Kidney (tissue), 14 donors: ENCODE measurements around the gene EEPD1. TPM values are rescaled to one million over a fixed set of nuclear protein-coding genes. Genes with fewer than 3 reads are reported as not detected.
"Not testable (repeated sequence)": the region's sequence is repeated elsewhere in the genome, so short reads cannot be mapped to it uniquely, and the experiment has no call there.

Source experiments
- DNase-seq, 5 donors: peaks; one replicate each; pipeline ENCODE4 v3.0.0-alpha.2; 2013 to 2020
- FAIRE-seq: peaks from 2 replicates; lab custom pipeline; 2012; peaks lifted over from hg19 to GRCh38; lab: Jason Lieb, UNC
- H3K27ac ChIP-seq, 2 donors: one replicate each; pipeline ENCODE4 v1.7.0; 2013; ENCODE audit warnings: low read depth in 2 of 2, low read length in 2 of 2, inconsistent platforms in 1 of 2
- H3K27me3 ChIP-seq: one replicate; pipeline ENCODE4 v1.7.1; 2013; ENCODE audit warnings: low read length, inconsistent platforms; ENCODE audit not compliant: control insufficient read depth, insufficient read depth
- H3K36me3 ChIP-seq, 3 donors: one replicate each; pipeline versions ENCODE4 v1.7.0 to v1.7.1; 2013; ENCODE audit warnings: low read length in 3 of 3, control low read depth in 1 of 3, inconsistent platforms in 1 of 3; ENCODE audit not compliant: insufficient read depth in 3 of 3, control insufficient read depth in 2 of 3
- H3K4me1 ChIP-seq, 3 donors: one replicate each; pipeline versions ENCODE4 v1.7.0 to v1.7.1; 2013; ENCODE audit warnings: low read length in 3 of 3, inconsistent platforms in 1 of 3, low read depth in 1 of 3; ENCODE audit not compliant: control insufficient read depth in 2 of 3, insufficient read depth in 2 of 3
- H3K4me3 ChIP-seq, 3 donors: one replicate each; pipeline versions ENCODE4 v1.7.0 to v1.8.1; 2013; ENCODE audit warnings: low read length in 3 of 3, control low read depth in 1 of 3, inconsistent platforms in 1 of 3
- H3K9ac ChIP-seq, 3 donors: one replicate each; pipeline versions ENCODE4 v1.7.0 to v1.7.1; 2013; ENCODE audit warnings: low read length in 3 of 3, control low read depth in 1 of 3, inconsistent platforms in 1 of 3
- H3K9me3 ChIP-seq, 3 donors: one replicate each; pipeline versions ENCODE4 v1.7.0 to v1.7.1; 2013; ENCODE audit warnings: low read length in 3 of 3, control low read depth in 1 of 3, inconsistent platforms in 1 of 3; ENCODE audit not compliant: control insufficient read depth in 2 of 3, insufficient read depth in 1 of 3
- intact Hi-C: fragments of 100-400 bp; cut with DNase I; formaldehyde crosslinking; loops from one replicate; pipeline ENCODE4 v1.11.1; 2022
- polyA plus RNA-seq: library from polyadenylated mRNA; stranded (reverse); fragments of 350-450 nt; fragmentation: Illumina TruSeq; extraction: RNeasy Lipid Tissue Mini Kit (QIAGEN cat#74804); gene quantifications from one replicate; pipeline ENCODE4 v1.2.3, GENCODE V29; 2014; ENCODE audit warnings: low read depth, low replicate concordance; ENCODE audit not compliant: insufficient read depth
- total RNA-seq: library from RNA; stranded (reverse); fragmentation: NEBNext Ultra II Directional; extraction: Animal tissue kit (Norgen Biotek cat#: 25700); gene quantifications from one replicate; pipeline ENCODE4 v1.2.1, GENCODE V29; 2021
- TF ChIP-seq, protein P1 (sequence below): IDR thresholded peaks from 3 replicates; pipeline ENCODE4 v1.5.1; 2012; ENCODE audit warnings: mild to moderate bottlenecking, moderate library complexity, borderline replicate concordance; ENCODE audit not compliant: insufficient read depth; ENCODE audit errors: extremely low read depth
- donor health status: control.
- donor health status: control.
- donor health status: control.
- donor health status: control.
- donor health status: control.
- donor health status: DM: yes; HTN: yes; CAD: no.
- donor health status: Normal renal cell carcinoma (clear cell type).

EEPD1 gene
- total and polyA plus RNA-seq, 2 donors from 2014 or later, result 6.3 to 6.4 TPM

DNA sequence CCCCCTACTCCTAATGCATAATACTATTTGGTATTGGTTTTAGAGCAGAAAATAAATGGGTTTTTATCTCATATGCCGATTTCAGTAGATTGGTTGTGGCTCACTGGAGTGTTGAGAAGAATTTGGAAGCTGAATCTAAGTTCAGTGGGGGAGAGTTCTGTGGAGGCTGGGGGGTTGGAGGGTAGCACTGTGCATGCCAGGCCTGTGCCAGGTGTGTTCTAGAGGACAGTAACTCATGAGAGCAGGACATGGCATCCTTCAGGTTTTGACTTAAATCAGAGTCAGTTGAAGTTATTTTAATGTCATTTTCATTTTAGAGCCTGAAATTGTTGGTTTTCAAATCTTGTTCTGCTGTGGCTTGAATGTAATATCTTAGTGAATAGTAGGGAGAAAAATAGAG, 79.5 kb downstream of the EEPD1 start:
- FAIRE-seq (no peak), DNase-seq (no peak)
- Histone ChIP-seq H3K9me3 (no peaks in the 10 kb centered on the region), H3K9ac (no peak overlapping the region), H3K27ac (no peak overlapping the region), H3K4me3 (no peak overlapping the region), H3K27me3 (no peaks in the 10 kb centered on the region), H3K4me1 (no peaks in the 10 kb centered on the region), H3K36me3 (no peaks in the 10 kb centered on the region)
- intact Hi-C loops, result no loop called here
- TF ChIP-seq, protein P1, sequence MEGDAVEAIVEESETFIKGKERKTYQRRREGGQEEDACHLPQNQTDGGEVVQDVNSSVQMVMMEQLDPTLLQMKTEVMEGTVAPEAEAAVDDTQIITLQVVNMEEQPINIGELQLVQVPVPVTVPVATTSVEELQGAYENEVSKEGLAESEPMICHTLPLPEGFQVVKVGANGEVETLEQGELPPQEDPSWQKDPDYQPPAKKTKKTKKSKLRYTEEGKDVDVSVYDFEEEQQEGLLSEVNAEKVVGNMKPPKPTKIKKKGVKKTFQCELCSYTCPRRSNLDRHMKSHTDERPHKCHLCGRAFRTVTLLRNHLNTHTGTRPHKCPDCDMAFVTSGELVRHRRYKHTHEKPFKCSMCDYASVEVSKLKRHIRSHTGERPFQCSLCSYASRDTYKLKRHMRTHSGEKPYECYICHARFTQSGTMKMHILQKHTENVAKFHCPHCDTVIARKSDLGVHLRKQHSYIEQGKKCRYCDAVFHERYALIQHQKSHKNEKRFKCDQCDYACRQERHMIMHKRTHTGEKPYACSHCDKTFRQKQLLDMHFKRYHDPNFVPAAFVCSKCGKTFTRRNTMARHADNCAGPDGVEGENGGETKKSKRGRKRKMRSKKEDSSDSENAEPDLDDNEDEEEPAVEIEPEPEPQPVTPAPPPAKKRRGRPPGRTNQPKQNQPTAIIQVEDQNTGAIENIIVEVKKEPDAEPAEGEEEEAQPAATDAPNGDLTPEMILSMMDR, result no peak

DNA sequence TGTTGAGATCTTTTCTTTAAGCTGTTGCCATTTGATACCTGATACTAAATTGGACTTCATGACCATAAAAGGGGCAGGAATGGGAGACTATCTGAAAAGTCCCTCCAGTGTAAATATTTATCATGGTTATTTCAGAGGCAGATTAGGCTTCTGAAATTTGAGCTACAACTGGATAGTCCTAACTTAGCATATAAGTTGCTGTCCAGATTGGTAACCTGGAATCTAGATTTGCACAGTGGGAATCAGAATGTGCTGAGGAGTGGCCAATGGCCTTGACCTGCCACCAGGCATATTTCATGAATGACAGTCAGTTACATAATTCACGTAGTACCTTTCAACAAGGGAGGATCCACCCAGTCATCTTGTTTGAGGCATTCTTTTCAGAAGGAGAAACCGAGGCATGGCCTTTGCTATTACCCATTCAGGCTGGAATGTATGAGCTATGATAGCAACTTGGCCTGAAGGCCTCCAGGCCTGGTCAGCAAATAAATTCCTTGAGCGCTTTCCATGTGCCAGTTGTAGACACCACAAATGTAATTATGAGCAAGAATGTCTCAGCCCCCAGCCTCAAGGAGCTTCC, 80.0 kb downstream of the EEPD1 start:
- no peak overlapping the region for H3K27ac ChIP-seq
- no peaks in the 10 kb centered on the region for H3K9me3 ChIP-seq
- H3K27me3 ChIP-seq, result no peaks in the 10 kb centered on the region
- no peak for DNase-seq
- H3K36me3 ChIP-seq, result no peaks in the 10 kb centered on the region
- no peak for FAIRE-seq
- no peak overlapping the region for H3K9ac ChIP-seq
- H3K4me3 ChIP-seq, result no peak overlapping the region
- TF ChIP-seq, protein P1, result no peak
- no peaks in the 10 kb centered on the region for H3K4me1 ChIP-seq
- intact Hi-C loops, result no loop called here

DNA sequence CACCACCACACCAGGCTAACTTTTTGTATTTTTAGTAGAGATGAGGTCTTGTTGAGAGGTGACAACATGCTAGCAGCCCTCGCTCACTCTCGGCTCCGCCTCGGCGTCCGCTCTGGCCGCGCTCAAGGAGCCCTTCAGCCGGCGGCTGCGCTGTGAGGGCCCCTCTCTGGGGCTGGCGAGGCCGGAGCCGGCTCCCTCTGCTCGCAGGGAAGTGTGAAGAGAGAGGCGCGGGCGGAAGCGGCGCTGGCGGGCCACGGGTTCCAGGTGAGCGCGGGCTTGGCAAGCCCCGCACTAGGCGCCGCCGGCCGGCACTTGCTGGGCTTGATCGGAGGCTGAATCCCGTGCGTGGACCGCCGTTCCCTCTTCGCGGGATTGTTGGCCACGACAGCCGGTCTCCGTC, 83.0 kb downstream of the EEPD1 start:
- Histone ChIP-seq H3K27me3 (no peaks in the 10 kb centered on the region), H3K4me1 (no peaks in the 10 kb centered on the region), H3K9ac (no peak overlapping the region), H3K36me3 (no peaks in the 10 kb centered on the region), H3K4me3 (no peak overlapping the region), H3K9me3 (no peaks in the 10 kb centered on the region), H3K27ac (no peak overlapping the region)
- FAIRE-seq (no peak), DNase-seq (peak in 1 of 5 donors; percentile 73)
- intact Hi-C loops, result no loop called here
- TF ChIP-seq, protein P1, result no peak

DNA sequence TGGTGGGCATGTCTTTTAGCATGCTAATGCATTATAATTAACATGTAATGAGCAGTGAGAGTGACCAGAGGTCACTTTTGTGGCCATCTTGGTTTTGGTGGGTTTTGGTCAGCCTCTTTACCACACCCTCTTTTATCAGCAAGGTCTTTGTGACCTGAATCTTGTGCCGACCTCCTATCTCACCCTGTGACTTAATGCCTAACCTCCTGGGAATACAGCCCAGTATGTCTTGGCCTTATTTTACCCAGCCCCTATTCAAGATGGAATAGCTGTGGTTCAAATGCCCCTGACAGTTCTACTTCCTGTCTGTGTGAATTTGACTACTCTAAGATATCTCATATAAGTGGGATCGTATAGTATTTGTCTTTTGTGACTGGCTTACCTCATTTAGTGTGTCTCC, 85.1 kb downstream of the EEPD1 start:
- Histone ChIP-seq H3K27ac (no peak overlapping the region), H3K9ac (no peak overlapping the region), H3K36me3 (no peaks in the 10 kb centered on the region), H3K4me1 (no peaks in the 10 kb centered on the region), H3K4me3 (no peak overlapping the region), H3K27me3 (no peaks in the 10 kb centered on the region), H3K9me3 (no peaks in the 10 kb centered on the region)
- intact Hi-C loops, result no loop called here
- TF ChIP-seq, protein P1, result no peak
- no peak for FAIRE-seq
- no peak for DNase-seq

DNA sequence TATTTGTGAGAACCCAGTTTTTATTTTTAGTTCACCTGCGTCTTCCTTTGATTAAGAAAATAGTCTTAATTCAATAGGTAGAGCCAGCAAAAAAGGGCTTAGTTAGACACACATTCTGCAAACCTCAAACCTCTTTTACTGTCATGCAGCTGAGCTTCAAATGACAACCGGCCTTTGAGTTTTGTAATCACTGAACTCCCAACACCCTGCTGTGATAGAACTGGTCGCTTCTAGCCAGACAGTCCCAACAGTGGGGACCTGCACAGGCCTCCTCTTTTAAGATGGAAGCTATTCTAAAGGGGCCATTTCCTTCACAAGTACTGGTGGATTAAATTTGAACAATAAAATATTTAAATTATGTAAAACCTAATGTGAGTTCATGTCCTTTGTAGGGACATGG, 90.3 kb downstream of the EEPD1 start:
- H3K9me3 ChIP-seq, FAIRE-seq, H3K4me1 ChIP-seq, H3K27me3 ChIP-seq, H3K36me3 ChIP-seq, DNase-seq, H3K9ac ChIP-seq, intact Hi-C loops, H3K4me3 ChIP-seq, H3K27ac ChIP-seq: not testable (repeated sequence)
